Endothelial cell of umbilical vein (primary cell): Measurements from ENCODE around the gene RPLP2. TPM values are rescaled to one million over a fixed set of nuclear protein-coding genes. Genes with fewer than 3 reads are reported as not detected.

Experiments
- BruUV-seq: library from RNA; stranded (reverse); fragments of 400-500 nt; replicated peaks from 2 replicates; lab custom pipeline; 2021; lab: Mats Ljungman, UMichigan
- CTCF ChIA-PET: fragments of 300-600, 350-600 bp; sonication (Branson Sonifier 250); formaldehyde crosslinking; loops from one replicate; lab custom pipeline; 2021; ENCODE audit warnings: antibody characterized with exemption, inconsistent platforms; lab: Charles Lee
- POLR2A ChIA-PET: fragments of 300-600, 350-600 bp; sonication (Branson Sonifier 250); formaldehyde crosslinking; loops from one replicate; lab custom pipeline; 2021; ENCODE audit warnings: antibody characterized with exemption, inconsistent platforms; lab: Charles Lee
- DNase-seq: peaks from one replicate; pipeline ENCODE4 v3.0.0-alpha.2; 2011; ENCODE audit warnings: low read depth, low spot score
- FAIRE-seq: peaks from 2 replicates; lab custom pipeline; 2011; peaks lifted over from hg19 to GRCh38; lab: Jason Lieb, UNC
- H2AFZ ChIP-seq: 2 replicates; pipeline ENCODE4 v1.6.0; 2012; ENCODE audit warnings: low read depth, low read length, control low read depth, inconsistent platforms
- H3K27ac ChIP-seq: 2 replicates; pipeline ENCODE4 v1.5.1; 2011; ENCODE audit warnings: low read depth, mild to moderate bottlenecking, control low read depth, low read length, moderate library complexity; ENCODE audit not compliant: insufficient read depth
- H3K27me3 ChIP-seq, 2 experiments: 2 replicates each; pipeline versions ENCODE4 v1.6.0 to v1.6.1; 2011; ENCODE audit warnings: low read length in 2 of 2, mixed read lengths in 1 of 2; ENCODE audit not compliant: control insufficient read depth in 2 of 2, insufficient read depth in 2 of 2
- H3K36me3 ChIP-seq, 2 experiments: 2 replicates in 1 of 2; 3 replicates in 1 of 2; pipeline ENCODE4 v1.5.1; 2011; ENCODE audit warnings: low read length in 2 of 2, mild to moderate bottlenecking in 1 of 2, moderate library complexity in 1 of 2; ENCODE audit not compliant: control insufficient read depth in 2 of 2, insufficient read depth in 2 of 2; ENCODE audit errors: extremely low read depth in 1 of 2
- H3K4me1 ChIP-seq: 3 replicates; pipeline ENCODE4 v1.5.1; 2011; ENCODE audit warnings: mild to moderate bottlenecking, low read length; ENCODE audit not compliant: control insufficient read depth, insufficient read depth; ENCODE audit errors: extremely low read depth
- H3K4me2 ChIP-seq: 2 replicates; pipeline ENCODE4 v1.6.1; 2011; ENCODE audit warnings: low read length, control low read depth, mixed read lengths; ENCODE audit not compliant: insufficient read depth
- H3K4me3 ChIP-seq, 3 experiments: fragments of 200-600 bp in 1 of 3; sonication (generic), shearing (Covaris generic) in 1 of 3; replicated peaks in 1 of 3; 2 replicates each; pipeline ENCODE4 v1.5.1; 2011 to 2016; ENCODE audit warnings: control low read depth in 3 of 3, low read length in 3 of 3, mild to moderate bottlenecking in 2 of 3, inconsistent platforms in 1 of 3, low read depth in 1 of 3, moderate library complexity in 1 of 3; ENCODE audit not compliant: insufficient read depth in 1 of 3
- H3K79me2 ChIP-seq: 2 replicates; pipeline ENCODE4 v1.6.0; 2012; ENCODE audit warnings: low read length, inconsistent platforms; ENCODE audit not compliant: control insufficient read depth, insufficient read depth
- H3K9ac ChIP-seq: replicated peaks from 2 replicates; pipeline ENCODE3; 2011; ENCODE audit warnings: low read length, control low read depth; ENCODE audit not compliant: insufficient read depth; ENCODE audit errors: extremely low read depth
- H3K9me1 ChIP-seq: replicated peaks from 3 replicates; pipeline ENCODE4 v1.6.0; 2011; ENCODE audit warnings: mild to moderate bottlenecking, low read length; ENCODE audit not compliant: control insufficient read depth, insufficient read depth; ENCODE audit errors: extremely low read depth
- H3K9me3 ChIP-seq: replicated peaks from 2 replicates; pipeline ENCODE4 v1.5.1; 2012; ENCODE audit warnings: low read length, inconsistent platforms; ENCODE audit not compliant: control insufficient read depth, insufficient read depth
- H4K20me1 ChIP-seq: replicated peaks from 2 replicates; pipeline ENCODE3; 2011; ENCODE audit warnings: mild to moderate bottlenecking, low read length; ENCODE audit not compliant: control insufficient read depth, insufficient read depth; ENCODE audit errors: extremely low read depth
- CTCF ChIP-seq, 2 donors: IDR thresholded peaks; 1 replicate in 1 of 2; 2 replicates in 1 of 2; pipeline ENCODE4 v1.5.1; 2011; ENCODE audit warnings: low read length in 2 of 2, mild to moderate bottlenecking in 2 of 2, moderate library complexity in 2 of 2, control low read depth in 1 of 2, inconsistent platforms in 1 of 2, low read depth in 1 of 2; ENCODE audit not compliant: insufficient read depth in 1 of 2; ENCODE audit errors: extremely low read depth in 1 of 2
- EZH2 ChIP-seq: IDR thresholded peaks from 2 replicates; pipeline ENCODE4 v1.6.1; 2012; ENCODE audit warnings: borderline replicate concordance, low read depth, mild to moderate bottlenecking, moderate library complexity, low read length, inconsistent platforms; ENCODE audit not compliant: severe bottlenecking
- FOS ChIP-seq: IDR thresholded peaks from 2 replicates; pipeline ENCODE4 v1.6.1; 2011; ENCODE audit warnings: mild to moderate bottlenecking, low read length, moderate library complexity, borderline replicate concordance; ENCODE audit not compliant: insufficient read depth
- GATA2 ChIP-seq: IDR thresholded peaks from 2 replicates; pipeline ENCODE4 v1.7.0; 2011; ENCODE audit warnings: low read depth, mild to moderate bottlenecking, moderate library complexity, mixed read lengths, low read length; ENCODE audit not compliant: insufficient read length, insufficient read depth
- JUN ChIP-seq: IDR thresholded peaks from 2 replicates; pipeline ENCODE4 v1.6.1; 2011; ENCODE audit warnings: borderline replicate concordance, low read depth; ENCODE audit not compliant: insufficient read length, insufficient read depth
- MAX ChIP-seq: IDR thresholded peaks from 2 replicates; pipeline ENCODE4 v1.6.1; 2011; ENCODE audit not compliant: insufficient read depth, insufficient read length
- MYC ChIP-seq: IDR thresholded peaks from one replicate; pipeline ENCODE4 v1.6.1; 2011; ENCODE audit warnings: mild to moderate bottlenecking, low read depth, low read length
- POLR2A ChIP-seq: IDR thresholded peaks from 2 replicates; pipeline ENCODE4 v1.6.1; 2012; ENCODE audit warnings: low read depth, mild to moderate bottlenecking, control low read depth, low read length
- POLR2AphosphoS5 ChIP-seq: IDR thresholded peaks from 2 replicates; pipeline ENCODE4 v1.6.1; 2012; ENCODE audit warnings: low read depth, mild to moderate bottlenecking, control low read depth, low read length, moderate library complexity; ENCODE audit not compliant: insufficient read depth
- dilution Hi-C: fragments of 300-500 bp; cut with MboI; formaldehyde crosslinking; loops from one replicate; pipeline ENCODE4 v1.15.0; 2019; ENCODE audit warnings: low sequenced_read_pairs; ENCODE audit not compliant: extremely low pct_ligation_motif_present
- intact Hi-C: fragments of 100-400 bp; cut with micrococcal nuclease; formaldehyde crosslinking; loops from one replicate; pipeline ENCODE4 v1.10.0; 2022
- polyA plus RNA-seq, 4 experiments: library from polyadenylated mRNA; depleted of rRNA in 3 of 4; stranded (reverse) in 3 of 4; unstranded in 1 of 4; fragments of >200 nt; gene quantifications; 2 replicates each; pipeline versions ENCODE4 v1.2.1 to v1.2.3, GENCODE V29; 2011 to 2012; ENCODE audit warnings: missing spikeins in 1 of 4
- total RNA-seq: library from RNA; stranded (reverse); gene quantifications from 2 replicates; pipeline ENCODE4 v1.2.3, GENCODE V29; 2021

RPLP2 gene
- total and polyA plus RNA-seq, 2 donors (not counting 3 experiments of a cell fraction or from before 2014, with no cell fraction given): 1,579 to 1,739 TPM

GRCh38 chr11:854601-855329 lies 45.0 kb downstream of the RPLP2 start:
- Histone ChIP-seq H3K4me1 (no peaks in the 10 kb centered on the region), H3K27me3 (no peaks in the 10 kb centered on the region), H3K36me3 (no peaks in the 10 kb centered on the region), H3K9ac (no peak overlapping the region), H2AFZ (no peak overlapping the region), H4K20me1 (no peaks in the 10 kb centered on the region), H3K4me2 (no peak overlapping the region), H3K4me3 (no peak overlapping the region), H3K9me3 (no peaks in the 10 kb centered on the region), H3K79me2 (no peaks in the 10 kb centered on the region), H3K9me1 (no peaks in the 10 kb centered on the region), H3K27ac (no peak overlapping the region)
- FAIRE-seq (no peak), DNase-seq (no peak)
- CTCF ChIA-PET: interaction anchor here (0.9 kb wide), 1 partner anchor 13 kb away, joined by 3 read pairs; no protein-coding TSS in a partner anchor
- intact Hi-C loops (no loop called here), dilution Hi-C loops (no loop called here)
- BruUV-seq: no TSS peak
- POLR2A ChIA-PET: no interaction called here
- TF ChIP-seq EZH2 (no peak), MYC (no peak), FOS (no peak), POLR2AphosphoS5 (no peak), CTCF (IDR thresholded peaks at IDR 0.05; ENCODE audit: extremely low read depth in 1 of 2, insufficient read depth in 1 of 2, low read depth in 1 of 2, low read length in 2 of 2) (no peak), JUN (no peak), POLR2A (no peak), GATA2 (no peak), MAX (no peak)
